H1 (cell line): ENCODE measurements around the gene IMPG2. TPM values are rescaled to one million over a fixed set of nuclear protein-coding genes. Genes with fewer than 3 reads are reported as not detected.

Source experiments
- CTCF ChIA-PET: fragments of 300-600 bp; sonication (Branson Sonifier 250); formaldehyde crosslinking; loops from one replicate; lab custom pipeline; 2021; ENCODE audit not compliant: partially characterized antibody; lab: Charles Lee
- POLR2A ChIA-PET: fragments of 300-600 bp; sonication (Branson Sonifier 250); formaldehyde crosslinking; loops from one replicate; lab custom pipeline; 2021; ENCODE audit warnings: inconsistent platforms; ENCODE audit not compliant: partially characterized antibody; lab: Charles Lee
- DNase-seq, 2 experiments: peaks; one replicate each; pipeline versions ENCODE4 v3.0.0 to v3.0.0-alpha.2; 2010 to 2022; ENCODE audit warnings: low spot score in 2 of 2, low read depth in 1 of 2, mixed read lengths in 1 of 2
- FAIRE-seq: peaks from 2 replicates; lab custom pipeline; 2011; peaks lifted over from hg19 to GRCh38; lab: Jason Lieb, UNC
- H2AFZ ChIP-seq: 2 replicates; pipeline ENCODE4 v1.8.1; 2012; ENCODE audit warnings: low read length, inconsistent platforms
- H2AK5ac ChIP-seq: 2 replicates; pipeline ENCODE4 v1.6.1; 2013; ENCODE audit warnings: low read depth, low read length
- H2BK120ac ChIP-seq: replicated peaks from 2 replicates; pipeline ENCODE3; 2013; ENCODE audit warnings: low read depth, low read length, inconsistent platforms
- H2BK12ac ChIP-seq: 2 replicates; pipeline ENCODE4 v1.6.1; 2013; ENCODE audit warnings: low read depth, low read length
- H2BK15ac ChIP-seq: 2 replicates; pipeline ENCODE4 v1.6.1; 2013; ENCODE audit warnings: low read length
- H2BK20ac ChIP-seq: 2 replicates; pipeline ENCODE4 v1.6.1; 2013; ENCODE audit warnings: low read length
- H2BK5ac ChIP-seq: 2 replicates; pipeline ENCODE4 v1.6.1; 2013; ENCODE audit warnings: low read depth, low read length
- H3K14ac ChIP-seq: 2 replicates; pipeline ENCODE4 v1.6.1; 2013; ENCODE audit warnings: inconsistent platforms; ENCODE audit not compliant: insufficient read length
- H3K18ac ChIP-seq: 2 replicates; pipeline ENCODE4 v1.6.1; 2013; ENCODE audit warnings: low read length; ENCODE audit errors: extremely low read depth
- H3K23ac ChIP-seq: 2 replicates; pipeline ENCODE4 v1.6.1; 2013; ENCODE audit warnings: inconsistent platforms; ENCODE audit not compliant: insufficient read length
- H3K23me2 ChIP-seq: 2 replicates; pipeline ENCODE4 v1.6.1; 2013; ENCODE audit warnings: low read depth, low read length
- H3K27ac ChIP-seq: 2 replicates; pipeline ENCODE4 v1.6.1; 2011; ENCODE audit warnings: low read depth, low read length, inconsistent platforms
- H3K27me3 ChIP-seq, 4 experiments: replicated peaks in 1 of 4; 1 replicate in 1 of 4; 2 replicates in 3 of 4; pipeline versions ENCODE4 v1.6.1 to v1.8.1; 2011 to 2013; ENCODE audit warnings: low read length in 3 of 4, mild to moderate bottlenecking in 3 of 4, inconsistent platforms in 2 of 4, mixed read lengths in 2 of 4, moderate library complexity in 1 of 4; ENCODE audit not compliant: control insufficient read depth in 3 of 4, insufficient read depth in 3 of 4; ENCODE audit errors: extremely low read depth in 1 of 4
- H3K36me3 ChIP-seq, 4 experiments: 2 replicates each; pipeline versions ENCODE4 v1.6.1 to v1.8.1; 2011 to 2013; ENCODE audit warnings: mild to moderate bottlenecking in 4 of 4, low read length in 3 of 4, moderate library complexity in 2 of 4, control low read depth in 1 of 4, inconsistent platforms in 1 of 4; ENCODE audit not compliant: insufficient read depth in 4 of 4, control insufficient read depth in 2 of 4
- H3K4ac ChIP-seq: replicated peaks from 2 replicates; pipeline ENCODE3; 2013; ENCODE audit warnings: low read length, low read depth, mixed read lengths, inconsistent platforms; ENCODE audit not compliant: insufficient read length
- H3K4me1 ChIP-seq, 4 experiments: replicated peaks in 1 of 4; 1 replicate in 1 of 4; 2 replicates in 3 of 4; pipeline versions ENCODE4 v1.6.1 to v1.8.1; 2011 to 2013; ENCODE audit warnings: low read length in 3 of 4, inconsistent platforms in 2 of 4, mixed read lengths in 1 of 4; ENCODE audit not compliant: insufficient read depth in 4 of 4, control insufficient read depth in 3 of 4
- H3K4me2 ChIP-seq, 2 experiments: 2 replicates each; pipeline versions ENCODE4 v1.6.1 to v1.8.1; 2011 to 2013; ENCODE audit warnings: low read depth in 2 of 2, low read length in 2 of 2, control low read depth in 1 of 2, inconsistent platforms in 1 of 2, mild to moderate bottlenecking in 1 of 2; ENCODE audit not compliant: insufficient read depth in 1 of 2
- H3K4me3 ChIP-seq, 4 experiments: fragments of 200-600, 300-600 bp in 1 of 4; sonication (generic), shearing (Covaris generic), sonication (Bioruptor Twin) in 1 of 4; 2 replicates each; pipeline versions ENCODE4 v1.5.1 to v1.8.1; 2011 to 2016; ENCODE audit warnings: low read length in 4 of 4, low read depth in 3 of 4, control low read depth in 2 of 4, inconsistent platforms in 2 of 4, mild to moderate bottlenecking in 2 of 4, mixed read lengths in 1 of 4, moderate library complexity in 1 of 4; ENCODE audit not compliant: insufficient read depth in 2 of 4; ENCODE audit errors: extremely low read depth in 1 of 4
- H3K56ac ChIP-seq: replicated peaks from 2 replicates; pipeline ENCODE3; 2013; ENCODE audit warnings: low read depth, mild to moderate bottlenecking, mixed read lengths, low read length, inconsistent platforms; ENCODE audit not compliant: insufficient read length
- H3K79me1 ChIP-seq: 2 replicates; pipeline ENCODE4 v1.6.1; 2013; ENCODE audit warnings: low read depth, low read length, control low read depth
- H3K79me2 ChIP-seq, 2 experiments: 2 replicates each; pipeline versions ENCODE4 v1.6.1 to v1.8.1; 2012 to 2013; ENCODE audit warnings: low read length in 2 of 2, mild to moderate bottlenecking in 2 of 2, inconsistent platforms in 1 of 2; ENCODE audit not compliant: insufficient read depth in 2 of 2, control insufficient read depth in 1 of 2
- H3K9ac ChIP-seq, 4 experiments: replicated peaks in 1 of 4; 1 replicate in 1 of 4; 2 replicates in 3 of 4; pipeline versions ENCODE4 v1.6.1 to v1.8.1; 2011 to 2013; ENCODE audit warnings: low read depth in 3 of 4, low read length in 3 of 4, control low read depth in 2 of 4, mild to moderate bottlenecking in 2 of 4, moderate library complexity in 2 of 4, inconsistent platforms in 1 of 4; ENCODE audit errors: extremely low read depth in 1 of 4
- H3K9me3 ChIP-seq, 2 experiments: 2 replicates each; pipeline versions ENCODE4 v1.6.1 to v1.8.1; 2012 to 2013; ENCODE audit warnings: mild to moderate bottlenecking in 2 of 2, moderate library complexity in 2 of 2, control low read depth in 1 of 2, inconsistent platforms in 1 of 2, low read depth in 1 of 2, low read length in 1 of 2, mixed read lengths in 1 of 2; ENCODE audit not compliant: insufficient read depth in 2 of 2
- H4K20me1 ChIP-seq, 2 experiments: replicated peaks in 1 of 2; 2 replicates each; pipeline versions ENCODE3 to v1.8.1; 2011 to 2013; ENCODE audit warnings: inconsistent platforms in 2 of 2, low read length in 2 of 2, mild to moderate bottlenecking in 1 of 2; ENCODE audit not compliant: insufficient read depth in 2 of 2, control insufficient read depth in 1 of 2
- H4K5ac ChIP-seq: 2 replicates; pipeline ENCODE4 v1.6.1; 2013; ENCODE audit warnings: low read length, low read depth, mixed read lengths, inconsistent platforms; ENCODE audit not compliant: insufficient read length
- H4K8ac ChIP-seq: 2 replicates; pipeline ENCODE4 v1.8.0; 2013; ENCODE audit warnings: mild to moderate bottlenecking, moderate library complexity, low read length, inconsistent platforms; ENCODE audit not compliant: insufficient read depth; ENCODE audit errors: extremely low read depth
- H4K91ac ChIP-seq: replicated peaks from 2 replicates; pipeline ENCODE3; 2013; ENCODE audit warnings: low read length, mixed read lengths, inconsistent platforms; ENCODE audit not compliant: insufficient read length
- CBX8 ChIP-seq: fragments of 300-800, 300-1000 bp; sonication (generic); IDR thresholded peaks from 2 replicates; pipeline ENCODE4 v1.7.1; 2016; ENCODE audit warnings: low read depth, low read length, borderline replicate concordance
- CEBPB ChIP-seq: IDR thresholded peaks from 2 replicates; pipeline ENCODE4 v1.6.1; 2012; ENCODE audit warnings: low read depth, low read length
- CREB1 ChIP-seq: IDR thresholded peaks from 2 replicates; pipeline ENCODE4 v1.6.1; 2012; ENCODE audit warnings: inconsistent platforms
- SIX5 ChIP-seq: IDR thresholded peaks from 2 replicates; pipeline ENCODE4 v1.6.1; 2011; ENCODE audit warnings: mild to moderate bottlenecking, low read depth, low read length
- SRF ChIP-seq: IDR thresholded peaks from 2 replicates; pipeline ENCODE4 v1.6.1; 2011; ENCODE audit warnings: mild to moderate bottlenecking, low read depth, low read length, moderate library complexity
- TBP ChIP-seq: IDR thresholded peaks from 2 replicates; pipeline ENCODE4 v1.6.1; 2011; ENCODE audit warnings: low read depth, low read length, improper control_type of control experiment
- WGBS, 2 experiments: shearing (Covaris generic) in 1 of 2; methylation state at CpG; one replicate each; pipeline versions ENCODE4 v1.1.6 to v1.1.7; 2013 to 2015; ENCODE audit warnings: low lambda C conversion rate in 2 of 2, mixed read lengths in 2 of 2, inconsistent platforms in 1 of 2, low coverage in 1 of 2, missing lambda C conversion rate in 1 of 2; ENCODE audit not compliant: insufficient replicate concordance in 2 of 2, insufficient coverage in 1 of 2, insufficient read length in 1 of 2; ENCODE audit errors: extremely low coverage in 1 of 2, missing lambda C conversion rate in 1 of 2; 5-methylcytosine and 5-hydroxymethylcytosine counted together
- polyA plus RNA-seq, 7 experiments: library from polyadenylated mRNA; depleted of rRNA in 3 of 7; stranded (reverse) in 5 of 7; unstranded in 2 of 7; fragments of >200 nt in 5 of 7; fragments of 200-250 nt in 2 of 7; gene quantifications; 1 replicate in 5 of 7; 2 replicates in 1 of 7; 4 replicates in 1 of 7; pipeline versions ENCODE4 v1.2.1 to v1.2.3, GENCODE V29; 2011 to 2013; ENCODE audit warnings: missing spikeins in 2 of 7, mixed read lengths in 2 of 7
- total RNA-seq: library from RNA; stranded (reverse); fragmentation: NEBNext Ultra II Directional; extraction: Animal tissue kit (Norgen Biotek cat#: 25700); gene quantifications from 2 replicates; pipeline ENCODE4 v1.2.1, GENCODE V29; 2021

Gene IMPG2
- total and polyA plus RNA-seq, 2 of the 8 experiments (the other 6 are each of a cell fraction or from before 2014, with no cell fraction given), result 0.03 to 0.06 TPM

DNA sequence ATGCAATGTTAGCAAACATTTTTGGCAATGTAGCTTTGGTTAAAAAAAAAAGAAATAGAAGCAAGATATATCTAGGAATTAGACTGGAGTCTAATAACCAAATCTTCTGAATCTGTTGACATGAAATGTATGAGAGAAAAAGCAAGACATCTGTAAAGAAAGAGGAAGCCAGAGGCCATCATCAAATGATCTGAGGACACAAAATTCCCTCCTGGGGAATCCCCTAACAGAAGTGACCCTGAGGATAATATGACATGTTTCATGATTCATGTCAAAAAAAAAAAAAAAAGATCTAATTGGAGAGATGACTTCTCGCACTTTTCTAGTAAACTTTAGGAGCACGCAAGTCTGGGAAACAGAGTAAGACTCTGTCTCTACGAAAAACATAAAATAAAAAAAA, 70.9 kb downstream of the IMPG2 start:
- H3K23me2 ChIP-seq, result no peaks in the 10 kb centered on the region
- TF ChIP-seq SRF (no peak), CEBPB (no peak), CBX8 (no peak), SIX5 (no peak), CREB1 (no peak), TBP (no peak)
- H3K4me2 ChIP-seq, result no peak overlapping the region
- no peak overlapping the region for H3K4me3 ChIP-seq
- no peak overlapping the region for H4K5ac ChIP-seq
- no peak overlapping the region for H4K8ac ChIP-seq
- no peaks in the 10 kb centered on the region for H3K79me1 ChIP-seq
- CTCF ChIA-PET, result interaction anchor here (0.5 to 0.6 kb wide), 3 partner anchors 42 to 308 kb away, joined by 3 read pairs; no protein-coding TSS in a partner anchor
- POLR2A ChIA-PET, result no interaction called here
- 91% methylated on average over 3 of the region's 3 CpGs; no CpG with 5 or more reads in 1 of the 2 experiments for whole genome bisulfite sequencing, 2 experiments
- peaks cover 0 to 6% (median 4%) of the 10 kb centered on the region in 4 experiments; a peak in 4 of 7 replicates for H3K4me1 ChIP-seq
- H2BK120ac ChIP-seq, result no peak overlapping the region
- H2BK5ac ChIP-seq, result no peak overlapping the region
- H2BK20ac ChIP-seq, result no peak overlapping the region
- H3K18ac ChIP-seq, result no peak overlapping the region
- no peak overlapping the region for H3K9ac ChIP-seq
- no peak overlapping the region for H3K4ac ChIP-seq
- H4K20me1 ChIP-seq, result no peaks in the 10 kb centered on the region
- no peak overlapping the region for H2BK15ac ChIP-seq
- H3K9me3 ChIP-seq, result no peaks in the 10 kb centered on the region
- no peak overlapping the region for H2AK5ac ChIP-seq
- no peak for FAIRE-seq
- no peak overlapping the region for H3K56ac ChIP-seq
- no peak overlapping the region for H3K14ac ChIP-seq
- no peaks in the 10 kb centered on the region for H3K79me2 ChIP-seq
- no peak overlapping the region for H3K23ac ChIP-seq
- DNase-seq, result no peak
- no peak overlapping the region for H4K91ac ChIP-seq
- no peaks in the 10 kb centered on the region; a peak in 1 of 8 replicates for H3K36me3 ChIP-seq
- no peak overlapping the region for H3K27ac ChIP-seq
- no peak overlapping the region for H2AFZ ChIP-seq
- H3K27me3 ChIP-seq, result no peaks in the 10 kb centered on the region
- no peak overlapping the region for H2BK12ac ChIP-seq
